T-helper 17 cell (primary cell): ENCODE measurements around the gene WDR72. TPM values are rescaled to one million over a fixed set of nuclear protein-coding genes. Genes with fewer than 3 reads are reported as not detected.

Experiments used
- ATAC-seq: fragments of 150-1000 bp; cut with Tn5 transposase; 2 replicates; pipeline ENCODE4 v1.10.0; 2021; ENCODE audit warnings: mild to moderate bottlenecking, moderate library complexity
- DNase-seq, 3 donors: peaks; one replicate each; pipeline versions ENCODE4 v3.0.0 to v3.0.0-alpha.2; 2020 to 2021
- H3K9me3 ChIP-seq: one replicate; pipeline ENCODE4 v1.7.0; 2013; ENCODE audit warnings: low read length, mild to moderate bottlenecking; ENCODE audit not compliant: control insufficient read depth, poor library complexity, severe bottlenecking
- H3K27ac Mint-ChIP-seq: one replicate; pipeline ENCODE4 v1.8.0; 2022; ENCODE audit warnings: mild to moderate bottlenecking, moderate library complexity, mixed read lengths
- H3K27me3 Mint-ChIP-seq: one replicate; pipeline ENCODE4 v1.8.0; 2022; ENCODE audit warnings: mixed read lengths
- H3K36me3 Mint-ChIP-seq: one replicate; pipeline ENCODE4 v1.8.0; 2022; ENCODE audit warnings: low read depth, mixed read lengths
- H3K4me1 Mint-ChIP-seq: one replicate; pipeline ENCODE4 v1.8.0; 2022; ENCODE audit warnings: mild to moderate bottlenecking, mixed read lengths
- H3K4me3 Mint-ChIP-seq: one replicate; pipeline ENCODE4 v1.8.0; 2022; ENCODE audit warnings: mild to moderate bottlenecking, moderate library complexity, mixed read lengths
- total RNA-seq, 4 donors: library from RNA in 2 of 4; stranded (reverse) in 2 of 4; gene quantifications; one replicate each; pipeline ENCODE4 v1.2.3 and lab custom pipeline; 2022 to 2026

Gene WDR72
- total RNA-seq, 2 donors from 2014 or later, result not detected

DNA sequence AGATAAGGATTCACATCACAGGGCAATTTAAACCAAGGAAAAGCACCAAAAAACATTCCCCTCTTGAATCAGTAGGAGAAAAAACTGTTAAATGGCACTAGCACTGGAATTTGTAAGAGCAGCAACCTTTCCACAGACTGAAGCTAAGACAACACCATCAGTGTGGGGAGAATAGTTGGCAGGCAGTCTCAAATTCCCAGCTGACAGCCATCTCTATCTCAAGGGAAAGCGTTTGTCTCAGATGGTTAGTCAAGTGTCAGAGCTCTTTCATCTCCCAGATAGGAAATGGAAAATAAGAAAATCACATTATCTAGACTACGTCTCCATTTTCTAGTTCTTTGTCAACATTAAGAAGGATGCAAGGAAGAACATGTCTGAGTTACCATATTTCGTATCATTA, 228.7 kb downstream of the WDR72 start:
- no peaks in the 10 kb centered on the region for H3K36me3 Mint-ChIP-seq
- no peaks in the 10 kb centered on the region for H3K4me1 Mint-ChIP-seq
- no peak overlapping the region for H3K4me3 Mint-ChIP-seq
- no peak for DNase-seq
- no peaks in the 10 kb centered on the region for H3K27me3 Mint-ChIP-seq
- H3K9me3 ChIP-seq, result no peaks in the 10 kb centered on the region
- ATAC-seq, result no peak
- H3K27ac Mint-ChIP-seq, result no peak overlapping the region

DNA sequence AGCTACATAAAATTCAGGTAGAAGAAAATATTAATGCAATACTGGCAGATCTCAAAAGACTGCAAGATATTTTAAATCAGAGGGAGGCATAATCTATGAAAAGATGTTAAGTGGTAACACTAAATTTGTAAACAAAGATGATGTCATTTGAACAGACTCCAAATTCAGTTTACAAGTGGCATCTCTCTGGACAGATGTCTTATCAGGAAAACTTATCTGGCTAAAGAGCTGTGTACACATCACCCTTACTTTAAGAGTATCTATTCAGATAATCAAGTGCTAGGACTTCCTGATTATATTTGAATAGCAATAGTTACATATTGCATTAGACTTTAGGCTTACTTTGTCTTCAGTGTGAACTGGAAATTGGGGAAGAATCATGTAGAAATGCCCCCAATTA, 231.5 kb downstream of the WDR72 start:
- Mint-ChIP-seq H3K27me3 (no peaks in the 10 kb centered on the region), H3K4me1 (no peaks in the 10 kb centered on the region), H3K27ac (no peak overlapping the region), H3K4me3 (no peak overlapping the region), H3K36me3 (no peaks in the 10 kb centered on the region)
- ATAC-seq, result no peak
- H3K9me3 ChIP-seq, result no peaks in the 10 kb centered on the region
- DNase-seq, result no peak

- H3K27me3 Mint-ChIP-seq, result no peaks in the 10 kb centered on the region
- no peak for ATAC-seq
- H3K27ac Mint-ChIP-seq, result no peak overlapping the region
- no peak for DNase-seq
- no peaks in the 10 kb centered on the region for H3K9me3 ChIP-seq
- no peak overlapping the region for H3K4me3 Mint-ChIP-seq
- H3K36me3 Mint-ChIP-seq, result no peaks in the 10 kb centered on the region
- H3K4me1 Mint-ChIP-seq, result no peaks in the 10 kb centered on the region
These were observed 233.6 kb downstream of the WDR72 start for GRCh38 chr15:53525894-53526293.

- Mint-ChIP-seq H3K27ac (no peak overlapping the region), H3K27me3 (no peaks in the 10 kb centered on the region), H3K4me1 (no peaks in the 10 kb centered on the region), H3K4me3 (no peak overlapping the region), H3K36me3 (no peaks in the 10 kb centered on the region)
- ATAC-seq (no peak), DNase-seq (no peak)
- H3K9me3 ChIP-seq, result no peaks in the 10 kb centered on the region
These were observed 236.5 kb downstream of the WDR72 start for GRCh38 chr15:53522991-53523390.

GRCh38 chr15:53520996-53521395, 238.5 kb downstream of the WDR72 start:
- H3K9me3 ChIP-seq, result no peaks in the 10 kb centered on the region
- DNase-seq (no peak), ATAC-seq (no peak)
- H3K36me3 Mint-ChIP-seq, result no peaks in the 10 kb centered on the region
- H3K27me3 Mint-ChIP-seq, result no peaks in the 10 kb centered on the region
- no peak overlapping the region for H3K27ac Mint-ChIP-seq
- no peaks in the 10 kb centered on the region for H3K4me1 Mint-ChIP-seq
- H3K4me3 Mint-ChIP-seq, result no peak overlapping the region

DNA sequence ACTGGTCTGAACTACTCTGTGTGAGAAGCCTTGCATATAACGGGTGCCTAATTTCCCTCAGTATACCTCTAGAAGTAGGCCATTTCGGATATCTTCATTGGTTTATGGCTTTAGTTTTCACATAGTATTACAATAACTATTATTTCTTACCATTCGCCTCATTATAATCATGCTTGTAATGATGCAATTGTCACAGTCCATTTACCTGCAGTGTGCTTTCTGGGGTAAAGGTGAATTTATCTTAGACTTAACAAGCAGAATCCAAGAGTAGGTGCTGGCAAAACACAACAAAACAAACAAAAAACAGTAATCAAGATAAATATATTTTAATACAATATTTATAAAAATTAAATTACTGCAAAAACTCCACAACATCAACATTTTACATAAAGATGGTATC, 246.0 kb downstream of the WDR72 start:
- H3K4me3 Mint-ChIP-seq, result no peak overlapping the region
- H3K9me3 ChIP-seq, result no peaks in the 10 kb centered on the region
- DNase-seq (no peak), ATAC-seq (no peak)
- H3K36me3 Mint-ChIP-seq, result peaks cover under 1% of the 10 kb centered on the region
- H3K4me1 Mint-ChIP-seq, result no peaks in the 10 kb centered on the region
- peaks cover 6% of the 10 kb centered on the region for H3K27me3 Mint-ChIP-seq
- no peak overlapping the region for H3K27ac Mint-ChIP-seq

- no peak overlapping the region for H3K27ac Mint-ChIP-seq
- H3K27me3 Mint-ChIP-seq, result peaks cover 9% of the 10 kb centered on the region
- ATAC-seq (no peak), DNase-seq (no peak)
- no peak overlapping the region for H3K4me3 Mint-ChIP-seq
- no peaks in the 10 kb centered on the region for H3K9me3 ChIP-seq
- H3K4me1 Mint-ChIP-seq, result no peaks in the 10 kb centered on the region
- H3K36me3 Mint-ChIP-seq, result peaks cover 2% of the 10 kb centered on the region
These were observed 247.4 kb downstream of the WDR72 start for GRCh38 chr15:53512029-53512428.

GRCh38 chr15:53511175-53511574, 248.3 kb downstream of the WDR72 start:
- no peaks in the 10 kb centered on the region for H3K9me3 ChIP-seq
- H3K4me1 Mint-ChIP-seq, result no peaks in the 10 kb centered on the region
- H3K4me3 Mint-ChIP-seq, result no peak overlapping the region
- H3K27me3 Mint-ChIP-seq, result peaks cover 9% of the 10 kb centered on the region
- peaks cover 2% of the 10 kb centered on the region for H3K36me3 Mint-ChIP-seq
- no peak overlapping the region for H3K27ac Mint-ChIP-seq
- ATAC-seq (no peak), DNase-seq (no peak)

- Mint-ChIP-seq H3K36me3 (peaks cover 2% of the 10 kb centered on the region), H3K4me1 (no peaks in the 10 kb centered on the region), H3K27ac (no peak overlapping the region), H3K4me3 (no peak overlapping the region), H3K27me3 (peaks cover 9% of the 10 kb centered on the region)
- H3K9me3 ChIP-seq, result no peaks in the 10 kb centered on the region
- DNase-seq, result no peak
- ATAC-seq, result no peak
These were observed 253.1 kb downstream of the WDR72 start for GRCh38 chr15:53506370-53506769.

- H3K9me3 ChIP-seq, result no peaks in the 10 kb centered on the region
- Mint-ChIP-seq H3K27me3 (no peaks in the 10 kb centered on the region), H3K27ac (no peak overlapping the region), H3K4me1 (no peaks in the 10 kb centered on the region), H3K36me3 (no peaks in the 10 kb centered on the region), H3K4me3 (no peak overlapping the region)
- no peak for ATAC-seq
- DNase-seq, result no peak
These were observed 260.5 kb downstream of the WDR72 start for GRCh38 chr15:53498996-53499395.

GRCh38 chr15:53490341-53490740, 269.1 kb downstream of the WDR72 start:
- no peaks in the 10 kb centered on the region for H3K36me3 Mint-ChIP-seq
- H3K4me3 Mint-ChIP-seq, result no peak overlapping the region
- ATAC-seq, result no peak
- no peak overlapping the region for H3K27ac Mint-ChIP-seq
- no peak for DNase-seq
- no peaks in the 10 kb centered on the region for H3K4me1 Mint-ChIP-seq
- no peaks in the 10 kb centered on the region for H3K27me3 Mint-ChIP-seq
- H3K9me3 ChIP-seq, result no peaks in the 10 kb centered on the region

DNA sequence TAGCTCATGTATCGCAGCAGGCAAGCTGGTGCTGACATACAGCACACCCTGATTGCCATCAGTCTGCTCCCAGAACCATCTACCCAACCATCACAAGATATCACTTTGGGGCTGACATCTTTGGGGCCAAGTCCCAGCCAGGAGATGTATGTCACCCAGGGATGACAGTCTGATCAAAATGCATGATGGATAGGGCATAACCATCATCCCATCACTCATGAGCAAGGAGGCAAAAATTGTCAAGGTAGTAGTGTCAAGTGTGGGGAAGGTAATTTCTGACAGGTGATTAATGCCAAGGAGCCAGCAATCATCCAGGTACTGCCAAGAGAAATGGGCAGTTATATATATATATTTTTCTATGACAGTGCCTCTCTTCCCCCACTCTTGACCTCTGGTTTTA, 277.4 kb downstream of the WDR72 start:
- ATAC-seq, result no peak
- Mint-ChIP-seq H3K4me3 (no peak overlapping the region), H3K36me3 (no peaks in the 10 kb centered on the region), H3K27me3 (no peaks in the 10 kb centered on the region), H3K4me1 (no peaks in the 10 kb centered on the region), H3K27ac (no peak overlapping the region)
- no peaks in the 10 kb centered on the region for H3K9me3 ChIP-seq
- no peak for DNase-seq

- H3K36me3 Mint-ChIP-seq, result no peaks in the 10 kb centered on the region
- ATAC-seq, result no peak
These were observed 281.3 kb downstream of the WDR72 start for GRCh38 chr15:53477981-53478766.

DNA sequence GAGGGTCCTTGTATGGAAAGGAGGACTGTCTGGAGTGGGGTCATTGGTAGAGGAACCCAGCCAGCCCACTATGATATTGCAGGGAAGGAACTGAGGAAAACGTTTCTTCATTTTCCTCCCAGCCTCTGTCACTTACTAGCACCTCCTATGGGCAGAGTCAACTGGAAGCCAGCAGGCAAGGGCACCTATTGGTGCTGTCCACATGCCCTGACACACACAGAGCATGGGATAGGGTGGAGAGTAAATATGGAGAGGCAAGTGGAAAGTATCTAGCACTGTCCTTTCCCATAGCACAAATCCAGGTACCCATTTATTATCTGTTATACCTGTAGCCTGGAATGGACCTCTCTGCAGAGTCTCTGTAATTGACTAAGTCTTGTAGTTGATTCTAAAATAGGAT, 285.6 kb downstream of the WDR72 start:
- DNase-seq (no peak), ATAC-seq (no peak)
- H3K4me3 Mint-ChIP-seq, result no peak overlapping the region
- no peaks in the 10 kb centered on the region for H3K9me3 ChIP-seq
- no peaks in the 10 kb centered on the region for H3K4me1 Mint-ChIP-seq
- no peak overlapping the region for H3K27ac Mint-ChIP-seq
- H3K36me3 Mint-ChIP-seq, result no peaks in the 10 kb centered on the region
- no peaks in the 10 kb centered on the region for H3K27me3 Mint-ChIP-seq

More at GRCh38 chr15:53477981-53478766, 281.3 kb downstream of the WDR72 start:
- no peak overlapping the region for H3K27ac Mint-ChIP-seq
- no peak overlapping the region for H3K4me3 Mint-ChIP-seq
- no peaks in the 10 kb centered on the region for H3K9me3 ChIP-seq
- no peaks in the 10 kb centered on the region for H3K27me3 Mint-ChIP-seq
- H3K4me1 Mint-ChIP-seq, result no peaks in the 10 kb centered on the region
- DNase-seq, result no peak
